GM12873 (cell line): ENCODE measurements around the gene PMIS2.

Experiments
- CTCF ChIP-seq: IDR thresholded peaks from 2 replicates; pipeline ENCODE4 v1.5.1; 2012; ENCODE audit warnings: low read depth, mild to moderate bottlenecking, moderate library complexity, low read length, control low read depth; ENCODE audit not compliant: insufficient read depth; ENCODE audit errors: missing control alignments

The PMIS2 gene

DNA sequence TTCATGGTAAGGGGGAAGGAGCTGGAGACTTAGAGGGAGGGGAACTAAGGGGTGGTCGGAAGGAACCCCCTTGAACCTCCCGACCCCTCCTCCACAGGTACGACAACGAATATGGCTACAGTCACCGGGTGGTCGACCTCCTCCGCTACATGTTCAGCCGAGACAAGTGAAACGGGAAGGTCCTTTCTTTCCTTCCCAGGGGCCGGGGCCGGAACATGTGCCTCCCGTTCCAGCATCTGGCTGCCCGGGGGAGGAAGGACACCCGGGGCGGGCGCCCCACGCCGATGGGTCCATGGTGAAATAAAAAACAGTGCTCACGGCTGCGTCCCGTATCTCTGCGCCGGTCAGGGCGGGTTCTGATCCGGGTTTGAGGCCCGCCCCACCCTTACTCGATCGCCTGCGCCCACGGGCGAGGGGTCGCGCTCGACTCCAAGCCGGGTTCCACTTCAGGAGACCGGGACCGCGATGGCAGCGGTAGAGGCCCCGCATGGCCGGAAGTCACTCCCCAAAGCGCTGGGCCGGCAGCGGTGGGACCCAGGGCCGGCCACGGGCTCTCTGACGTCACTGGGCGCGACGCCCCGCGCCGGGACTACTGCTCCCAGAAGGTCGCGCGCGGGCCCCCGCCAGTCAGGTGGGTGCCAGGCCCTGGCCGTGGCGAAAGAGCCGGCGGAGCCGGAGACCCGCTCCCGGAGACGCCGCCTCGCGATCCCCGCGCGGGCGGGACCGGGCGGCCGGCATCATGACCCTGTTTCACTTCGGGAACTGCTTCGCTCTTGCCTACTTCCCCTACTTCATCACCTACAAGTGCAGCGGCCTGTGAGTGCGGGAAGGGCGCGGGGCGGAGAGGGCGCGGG lies 40.7 kb upstream of the PMIS2 start, which contains the start of gene TMEM147:
Gene TMEM147 (plus strand): TSS at position 626 of the 854 bp plus-strand sequence. CDS start 114 bp downstream, at position 740.
- TF ChIP-seq CTCF, result no peak

GRCh38 chr19:35545855-35546381 lies 40.1 kb upstream of the PMIS2 start:
- no peak for TF ChIP-seq CTCF

GRCh38 chr19:35546532-35546931 lies 39.4 kb upstream of the PMIS2 start:
- TF ChIP-seq CTCF, result no peak

- TF ChIP-seq CTCF, result peak; percentile 82
Observed at GRCh38 chr19:35549174-35549788, 36.7 kb upstream of the PMIS2 start.

GRCh38 chr19:35549879-35550523 lies 36.0 kb upstream of the PMIS2 start:
- TF ChIP-seq CTCF, result no peak

DNA sequence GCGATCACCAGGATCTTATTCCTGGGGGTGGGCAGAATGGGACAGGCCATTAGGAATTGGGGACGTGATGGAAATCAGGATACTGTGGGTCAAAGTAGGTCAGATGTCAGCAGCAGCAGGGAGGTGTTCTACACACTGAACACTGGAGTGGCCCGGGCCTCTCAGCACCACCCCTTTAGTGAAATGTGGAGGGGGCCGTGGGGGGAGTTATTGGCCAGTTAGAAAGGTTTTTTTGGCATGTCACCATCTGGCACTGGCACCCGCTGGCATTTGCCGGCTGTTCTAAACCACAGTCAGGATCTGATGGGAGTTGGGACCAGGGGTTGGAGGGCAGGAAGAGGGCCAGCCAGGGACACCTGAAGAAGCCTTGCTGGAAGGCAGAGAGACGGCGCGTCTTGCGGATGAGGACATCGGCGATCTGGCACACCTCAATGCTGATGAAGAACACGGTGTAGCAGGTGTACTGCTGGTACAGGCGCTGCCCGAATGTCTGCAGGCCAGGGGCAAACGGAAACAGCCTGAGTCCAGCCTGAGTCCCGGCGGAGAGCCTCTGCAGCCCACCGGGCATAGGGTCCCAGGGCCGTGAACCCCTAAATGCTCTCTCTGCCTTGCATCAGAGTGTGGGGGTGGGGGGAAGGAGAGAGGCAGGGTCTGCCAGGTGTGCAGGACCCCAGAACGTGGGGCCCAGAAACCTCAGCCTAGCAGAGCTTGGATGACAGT lies 34.7 kb upstream of the PMIS2 start:
- no peak for TF ChIP-seq CTCF
